Measurements from ENCODE around the gene MARCHF9.

Gene MARCHF9

GRCh38 chr12:57755194-57755453 is 221 bp downstream of the MARCHF9 start:
- FAIRE-seq: no peak

GRCh38 chr12:57755454-57756372 is 810 bp downstream of the MARCHF9 start:
- FAIRE-seq: no peak

GRCh38 chr12:57756406-57757341 is 1.8 kb downstream of the MARCHF9 start:
- FAIRE-seq: no peak

- FAIRE-seq: no peak
Observed at GRCh38 chr12:57757771-57758170, 2.9 kb downstream of the MARCHF9 start.

- FAIRE-seq: no peak
Observed at GRCh38 chr12:57758552-57759359, 3.9 kb downstream of the MARCHF9 start.

- FAIRE-seq: no peak
Observed at GRCh38 chr12:57759360-57759980, 4.6 kb downstream of the MARCHF9 start.

GRCh38 chr12:57760347-57760982 is 5.6 kb downstream of the MARCHF9 start:
- no peak for FAIRE-seq

GRCh38 chr12:57761391-57761998 is 6.6 kb downstream of the MARCHF9 start:
- no peak for FAIRE-seq

- FAIRE-seq: no peak
Observed at GRCh38 chr12:57762463-57762862, 7.6 kb downstream of the MARCHF9 start.

- no peak for FAIRE-seq
Observed at GRCh38 chr12:57763881-57764661, 9.2 kb downstream of the MARCHF9 start.

GRCh38 chr12:57764662-57765002 is 9.7 kb downstream of the MARCHF9 start:
- no peak for FAIRE-seq

GRCh38 chr12:57765003-57765697 is 10.2 kb downstream of the MARCHF9 start:
- FAIRE-seq: no peak

- no peak for FAIRE-seq
Observed at GRCh38 chr12:57765698-57766463, 11.0 kb downstream of the MARCHF9 start.

- no peak for FAIRE-seq
Observed at GRCh38 chr12:57766464-57767304, 11.8 kb downstream of the MARCHF9 start, which contains the start of gene CYP27B1. Gene CYP27B1, minus strand, starts transcription at chr12:57767078. Its CDS starts 37 bp downstream, at chr12:57767041.

GRCh38 chr12:57767305-57767698 is 12.4 kb downstream of the MARCHF9 start:
- FAIRE-seq: no peak

GRCh38 chr12:57767876-57768275 is 13.0 kb downstream of the MARCHF9 start:
- no peak for FAIRE-seq

GRCh38 chr12:57769594-57769993 is 14.7 kb downstream of the MARCHF9 start:
- no peak for FAIRE-seq

GRCh38 chr12:57770734-57771133 is 15.8 kb downstream of the MARCHF9 start:
- no peak for FAIRE-seq

Data from colon (tissue), 2 donors.